PC-9 (cell line): ENCODE measurements around the gene IRS2.

Experiments used
- CTCF ChIP-seq: fragments of 200-600 bp; sonication (generic); conservative IDR thresholded peaks from 2 replicates; pipeline ENCODE4 v1.6.1; 2017; ENCODE audit warnings: mixed run types, antibody characterized with exemption, mild to moderate bottlenecking, moderate library complexity
- EZH2 ChIP-seq: fragments of 200-600 bp; sonication (generic); IDR thresholded peaks from 2 replicates; pipeline ENCODE4 v1.8.0; 2017; ENCODE audit warnings: antibody characterized with exemption, low read depth

GRCh38 chr13:109728061-109728460 lies 58.3 kb downstream of the IRS2 start:
- TF ChIP-seq CTCF (no peak), EZH2 (no peak)
